SK-N-SH (cell line): ENCODE results near the gene FBP1. TPM values are rescaled to one million over a fixed set of nuclear protein-coding genes. Genes with fewer than 3 reads are reported as not detected.

Source experiments
- CTCF ChIA-PET: fragments of 300-600, 350-600 bp; formaldehyde crosslinking; extraction: SDS; loops from one replicate; lab custom pipeline; 2021; lab: Yijun Ruan, JAX
- POLR2A ChIA-PET: fragments of 350-600 bp; sonication (Branson Sonifier 250); formaldehyde crosslinking; extraction: SDS; loops from one replicate; lab custom pipeline; 2020; ENCODE audit warnings: antibody characterized with exemption, inconsistent platforms; lab: Yijun Ruan, JAX
- DNase-seq: peaks from one replicate; pipeline ENCODE4 v3.0.0; 2012
- H2AFZ ChIP-seq: fragments of 200-600 bp; sonication (generic); 2 replicates; pipeline ENCODE4 v1.8.1; 2016; ENCODE audit warnings: antibody characterized with exemption, mild to moderate bottlenecking, low read depth
- H3F3A ChIP-seq: fragments of 200-600 bp; sonication (generic); replicated peaks from 2 replicates; pipeline ENCODE3; 2016; ENCODE audit warnings: antibody characterized with exemption, mild to moderate bottlenecking; ENCODE audit not compliant: insufficient read depth
- H3K27ac ChIP-seq, 2 experiments: fragments of 200-500 bp in 1 of 2; fragments of 200-600 bp in 1 of 2; sonication (Bioruptor generic) in 1 of 2; sonication (generic), shearing (Covaris generic) in 1 of 2; 2 replicates each; pipeline versions ENCODE4 v1.5.1 to v1.6.1; 2014 to 2016; ENCODE audit warnings: low read depth in 2 of 2, inconsistent platforms in 1 of 2, low read length in 1 of 2, mild to moderate bottlenecking in 1 of 2, mixed read lengths in 1 of 2
- H3K27me3 ChIP-seq: fragments of 200-600 bp; sonication (generic), shearing (Covaris generic); 2 replicates; pipeline ENCODE4 v1.6.1; 2016; ENCODE audit warnings: mixed run types; ENCODE audit not compliant: insufficient read depth
- H3K36me3 ChIP-seq, 2 experiments: fragments of 200-500 bp in 1 of 2; fragments of 200-600 bp in 1 of 2; sonication (Bioruptor generic) in 1 of 2; sonication (generic) in 1 of 2; replicated peaks in 1 of 2; 2 replicates each; pipeline versions ENCODE3 to v1.5.1; 2014 to 2016; ENCODE audit warnings: low read length in 1 of 2, mild to moderate bottlenecking in 1 of 2; ENCODE audit not compliant: insufficient read depth in 2 of 2, control insufficient read depth in 1 of 2
- H3K4me1 ChIP-seq, 2 experiments: fragments of 200-500 bp in 1 of 2; fragments of 200-600 bp in 1 of 2; sonication (Bioruptor generic) in 1 of 2; sonication (generic), shearing (Covaris generic) in 1 of 2; 2 replicates each; pipeline versions ENCODE4 v1.5.1 to v1.6.1; 2014 to 2016; ENCODE audit warnings: low read depth in 1 of 2, low read length in 1 of 2, mixed run types in 1 of 2; ENCODE audit not compliant: insufficient read depth in 2 of 2, control insufficient read depth in 1 of 2
- H3K4me2 ChIP-seq: fragments of 200-600 bp; sonication (generic), shearing (Covaris generic); 2 replicates; pipeline ENCODE4 v1.6.1; 2017; ENCODE audit warnings: mixed run types
- H3K4me3 ChIP-seq, 2 experiments: fragments of 200-500 bp in 1 of 2; fragments of 200-600 bp in 1 of 2; sonication (Bioruptor generic) in 1 of 2; sonication (generic), shearing (Covaris generic) in 1 of 2; 2 replicates each; pipeline versions ENCODE4 v1.5.1 to v1.8.1; 2014 to 2016; ENCODE audit warnings: low read depth in 2 of 2, inconsistent platforms in 1 of 2, low read length in 1 of 2, mild to moderate bottlenecking in 1 of 2, mixed read lengths in 1 of 2, moderate library complexity in 1 of 2
- H3K79me2 ChIP-seq: fragments of 200-600 bp; sonication (generic); 2 replicates; pipeline ENCODE4 v1.8.1; 2017; ENCODE audit warnings: mild to moderate bottlenecking; ENCODE audit not compliant: insufficient read depth
- H3K9ac ChIP-seq: fragments of 200-600 bp; sonication (generic); 2 replicates; pipeline ENCODE4 v1.6.1; 2017; ENCODE audit warnings: mixed run types
- H3K9me2 ChIP-seq: fragments of 200-600 bp; sonication (generic); 2 replicates; pipeline ENCODE4 v1.6.1; 2017; ENCODE audit warnings: mixed run types
- H3K9me3 ChIP-seq: fragments of 200-600 bp; sonication (generic); 2 replicates; pipeline ENCODE4 v1.6.1; 2017; ENCODE audit warnings: mixed run types, mild to moderate bottlenecking, moderate library complexity
- H4K20me1 ChIP-seq: fragments of 200-600 bp; sonication (generic); 2 replicates; pipeline ENCODE4 v1.6.1; 2017; ENCODE audit warnings: mild to moderate bottlenecking, mixed run types; ENCODE audit not compliant: insufficient read depth
- EZH2phosphoT487 ChIP-seq: fragments of 200-600 bp; sonication (generic); IDR thresholded peaks from 2 replicates; pipeline ENCODE4 v1.6.1; 2017; ENCODE audit warnings: low read depth, mixed run types, mild to moderate bottlenecking, antibody characterized with exemption, moderate library complexity, borderline replicate concordance
- FOSL2 ChIP-seq: IDR thresholded peaks from 2 replicates; pipeline ENCODE4 v1.4.0; 2012; ENCODE audit warnings: low read depth, mild to moderate bottlenecking, moderate library complexity, borderline replicate concordance
- GABPA ChIP-seq: IDR thresholded peaks from 2 replicates; pipeline ENCODE4 v1.4.0; 2012; ENCODE audit warnings: low read depth, mild to moderate bottlenecking
- GATA2 ChIP-seq: sonication (generic); formaldehyde crosslinking; IDR thresholded peaks from 2 replicates; pipeline ENCODE4 v1.5.0; 2020; ENCODE audit warnings: mild to moderate bottlenecking, missing genetic modification reagents
- JUND ChIP-seq: IDR thresholded peaks from 2 replicates; pipeline ENCODE4 v1.4.0; 2012
- MXI1 ChIP-seq: IDR thresholded peaks from 2 replicates; pipeline ENCODE4 v1.6.1; 2012; ENCODE audit warnings: mild to moderate bottlenecking, low read depth, low read length, improper control_type of control experiment
- NFIC ChIP-seq: IDR thresholded peaks from 2 replicates; pipeline ENCODE4 v1.4.0; 2012; ENCODE audit warnings: borderline replicate concordance
- NRF1 ChIP-seq: IDR thresholded peaks from 2 replicates; pipeline ENCODE4 v1.6.1; 2012; ENCODE audit warnings: low read depth, mild to moderate bottlenecking, low read length
- RAD21 ChIP-seq: IDR thresholded peaks from 2 replicates; pipeline ENCODE4 v1.6.1; 2012; ENCODE audit warnings: mild to moderate bottlenecking, low read length
- RCOR1 ChIP-seq: fragments of 150-350 bp; IDR thresholded peaks from 2 replicates; pipeline ENCODE4 v1.6.1; 2017; ENCODE audit warnings: antibody characterized with exemption, low read length
- REST ChIP-seq: IDR thresholded peaks from 2 replicates; pipeline ENCODE4 v1.6.1; 2012; ENCODE audit warnings: mild to moderate bottlenecking, low read depth, low read length, moderate library complexity
- RFX5 ChIP-seq: IDR thresholded peaks from 2 replicates; pipeline ENCODE4 v1.6.1; 2012; ENCODE audit warnings: mild to moderate bottlenecking, improper control_type of control experiment, low read length
- SIN3A ChIP-seq: IDR thresholded peaks from 2 replicates; pipeline ENCODE4 v1.6.1; 2012; ENCODE audit warnings: low read depth, mild to moderate bottlenecking, low read length, moderate library complexity, borderline replicate concordance
- SMC3 ChIP-seq: IDR thresholded peaks from 2 replicates; pipeline ENCODE4 v1.6.1; 2012; ENCODE audit warnings: low read depth, low read length, improper control_type of control experiment
- TAF1 ChIP-seq: IDR thresholded peaks from 2 replicates; pipeline ENCODE4 v1.6.1; 2012; ENCODE audit warnings: low read depth, mild to moderate bottlenecking, low read length, moderate library complexity, borderline replicate concordance
- TCF12 ChIP-seq: IDR thresholded peaks from 2 replicates; pipeline ENCODE4 v1.4.0; 2012
- TEAD4 ChIP-seq: IDR thresholded peaks from 2 replicates; pipeline ENCODE4 v1.4.0; 2012; ENCODE audit warnings: mild to moderate bottlenecking, borderline replicate concordance; ENCODE audit not compliant: insufficient read depth
- USF2 ChIP-seq: fragments of 150-350 bp; IDR thresholded peaks from 2 replicates; pipeline ENCODE4 v1.6.1; 2017; ENCODE audit warnings: antibody characterized with exemption, low read length, low read depth, borderline replicate concordance
- YY1 ChIP-seq: IDR thresholded peaks from 2 replicates; pipeline ENCODE4 v1.4.0; 2012; ENCODE audit warnings: low read depth, mild to moderate bottlenecking
- ZBTB33 ChIP-seq: IDR thresholded peaks from 2 replicates; pipeline ENCODE4 v1.4.0; 2012; ENCODE audit warnings: low read depth, borderline replicate concordance
- WGBS: methylation state at CpG from one replicate; pipeline ENCODE4 v1.1.6; 2017; ENCODE audit warnings: low lambda C conversion rate; 5-methylcytosine and 5-hydroxymethylcytosine counted together
- polyA plus RNA-seq, 3 experiments: library from polyadenylated mRNA; depleted of rRNA; stranded (reverse); fragments of >200 nt; gene quantifications; 2 replicates each; pipeline ENCODE4 v1.2.3, GENCODE V29; 2012

The FBP1 gene
- polyA plus RNA-seq, 1 of the 3 experiments (the other 2 are of a cell fraction) = not detected

- CTCF ChIA-PET = interaction anchor here (0.8 to 4.8 kb wide), 4 partner anchors 11 to 53 kb away, joined by 3 to 29 read pairs (median 6); no protein-coding TSS in a partner anchor
- TF ChIP-seq RFX5 (no peak), USF2 (no peak), GATA2 (CRISPR knock-in tag) (no peak), RAD21 (no peak)
- no peaks in the 10 kb centered on the region for H3K9me3 ChIP-seq
- no peak overlapping the region for H3K4me2 ChIP-seq
- no peak for DNase-seq
- no peak overlapping the region; a peak in 1 of 4 replicates for H3K27ac ChIP-seq
- H3K36me3 ChIP-seq = no peaks in the 10 kb centered on the region
- H3K4me3 ChIP-seq = no peak overlapping the region
- H3K4me1 ChIP-seq = peaks cover 0 to 5% of the 10 kb centered on the region in 2 experiments; a peak in 1 of 4 replicates
- no peaks in the 10 kb centered on the region for H3K27me3 ChIP-seq
- 85% methylated on average over 14 of the region's 14 CpGs for WGBS
- no peak overlapping the region for H3K9ac ChIP-seq
- no peak overlapping the region for H2AFZ ChIP-seq
- no peaks in the 10 kb centered on the region for H3K9me2 ChIP-seq
- no peaks in the 10 kb centered on the region for H4K20me1 ChIP-seq
- POLR2A ChIA-PET = no interaction called here
- no peaks in the 10 kb centered on the region for H3K79me2 ChIP-seq
- H3F3A ChIP-seq = peaks cover 12% of the 10 kb centered on the region
These were observed 27.2 kb upstream of the FBP1 start for GRCh38 chr9:94666364-94667099.

- no peak overlapping the region for H3K9ac ChIP-seq
- 87% methylated on average over 3 of the region's 3 CpGs for WGBS
- CTCF ChIA-PET = interaction anchor here (0.8 to 4.8 kb wide), 3 partner anchors 10 to 43 kb away, joined by 3 to 29 read pairs (median 3); no protein-coding TSS in a partner anchor
- TF ChIP-seq NFIC (no peak), YY1 (no peak), NRF1 (no peak), USF2 (no peak), JUND (no peak), REST (no peak), FOSL2 (no peak), TCF12 (no peak), TEAD4 (no peak), SMC3 (no peak), RCOR1 (no peak), SIN3A (no peak), ZBTB33 (no peak), RAD21 (no peak), TAF1 (no peak), EZH2phosphoT487 (no peak), MXI1 (no peak), GABPA (no peak)
These were observed 26.3 kb upstream of the FBP1 start for GRCh38 chr9:94665613-94666012.

More at GRCh38 chr9:94665613-94666012, 26.3 kb upstream of the FBP1 start:
- Histone ChIP-seq H3K9me3 (no peaks in the 10 kb centered on the region), H3K9me2 (no peaks in the 10 kb centered on the region), H3K4me3 (no peak overlapping the region), H3K27me3 (no peaks in the 10 kb centered on the region), H3K79me2 (no peaks in the 10 kb centered on the region), H3K4me1 (peaks cover 0 to 5% of the 10 kb centered on the region in 2 experiments; a peak in 1 of 4 replicates), H3F3A (peaks cover 12% of the 10 kb centered on the region), H3K36me3 (no peaks in the 10 kb centered on the region), H3K27ac (no peak overlapping the region), H3K4me2 (no peak overlapping the region), H2AFZ (no peak overlapping the region), H4K20me1 (no peaks in the 10 kb centered on the region)
- POLR2A ChIA-PET = no interaction called here
- DNase-seq = no peak
